Pancreas (tissue), 10 donors: Measurements from ENCODE around the gene LRRC4C. TPM values are rescaled to one million over a fixed set of nuclear protein-coding genes. Genes with fewer than 3 reads are reported as not detected.

Source experiments
- ATAC-seq, 4 donors: fragments of 200-7000 bp; cut with Tn5 transposase; one replicate each; pipeline versions ENCODE4 v1.8.0 to v1.9.1; 2020; ENCODE audit warnings: mild to moderate bottlenecking in 4 of 4, moderate library complexity in 4 of 4
- DNase-seq, 6 donors: peaks; one replicate each; pipeline ENCODE4 v3.0.0-alpha.2; 2020
- FAIRE-seq: peaks from 2 replicates; lab custom pipeline; 2012; peaks lifted over from hg19 to GRCh38; lab: Jason Lieb, UNC
- H3K27ac ChIP-seq, 4 donors: fragments of 200-600 bp; sonication (generic); 1 replicate in 3 of 4; 2 replicates in 1 of 4; pipeline versions ENCODE4 v1.5.0 to v1.8.0; 2020
- H3K27me3 ChIP-seq, 4 donors: fragments of 200-600 bp; one replicate each; pipeline ENCODE4 v1.8.0; 2021
- H3K36me3 ChIP-seq, 3 donors: fragments of 200-600 bp; sonication (generic) in 1 of 3; one replicate each; pipeline versions ENCODE4 v1.5.0 to v1.8.0; 2020 to 2021
- H3K4me1 ChIP-seq, 3 donors: fragments of 200-600 bp; one replicate each; pipeline ENCODE4 v1.8.0; 2021
- H3K4me3 ChIP-seq, 4 donors: fragments of 200-600 bp; sonication (generic) in 2 of 4; one replicate each; pipeline versions ENCODE4 v1.5.0 to v1.8.0; 2020 to 2021
- H3K9me3 ChIP-seq, 4 donors: fragments of 200-600 bp; one replicate each; pipeline ENCODE4 v1.8.0; 2021
- CTCF ChIP-seq, 4 donors: fragments of 200-600 bp; sonication (generic) in 3 of 4; IDR thresholded peaks; one replicate each; pipeline versions ENCODE4 v1.5.0 to v1.8.0; 2021; ENCODE audit warnings: antibody characterized with exemption in 4 of 4
- whole genome bisulfite sequencing, 2 donors: extraction: QIAGEN DNeasy Blood & Tissue Kit; methylation state at CpG; one replicate each; pipeline ENCODE4 v1.1.7; 2013; 5-methylcytosine and 5-hydroxymethylcytosine counted together
- intact Hi-C, 3 donors: fragments of 100-400 bp; cut with DNase I; formaldehyde crosslinking; loops; one replicate each; pipeline versions ENCODE4 v1.11.1 to v1.14.2; 2022
- polyA plus RNA-seq, 2 donors: library from polyadenylated mRNA; stranded (reverse); fragments of 200-250 nt; gene quantifications; one replicate each; pipeline ENCODE4 v1.2.3, GENCODE V29; 2013
- total RNA-seq, 6 donors: library from RNA; stranded (reverse); fragmentation: NEBNext Ultra II Directional in 4 of 6; extraction: Animal tissue kit (Norgen Biotek cat#: 25700) in 4 of 6; gene quantifications; one replicate each; pipeline versions ENCODE4 v1.2.1 to v1.2.4, GENCODE V29; 2021 to 2023
- donor health status: healthy with polysubstance abuse.
- donor health status: DM: no; HTN: no; CAD: no; lungs with moderate emphysema.
- donor health status: DM: no; HTN: no; CAD: no.
- donor health status: control.
- donor health status: control.
- donor health status: Bipolar disorder and iron deficiency.
- donor health status: DM: yes; HTN: yes; CAD: no.
- donor health status: DM: no; HTN: no; CAD: no.
- donor health status: DM: no; HTN: no; CAD: no.
- donor health status: DM: yes; HTN: yes; CAD: no.

The LRRC4C gene
- total and polyA plus RNA-seq, 8 donors = 0.04 to 0.84 (median 0.16) TPM

- intact Hi-C loops = no loop called here
- no peak for TF ChIP-seq CTCF (IDR thresholded peaks at IDR 0.05)
- ATAC-seq = no peak
These were observed 138.8 kb downstream of the LRRC4C start for GRCh38 chr11:41320653-41321052.

GRCh38 chr11:41320238-41320637 lies 139.2 kb downstream of the LRRC4C start:
- Histone ChIP-seq H3K27me3 (no peaks in the 10 kb centered on the region), H3K4me1 (no peaks in the 10 kb centered on the region), H3K36me3 (no peaks in the 10 kb centered on the region), H3K4me3 (no peak overlapping the region), H3K27ac (no peak overlapping the region), H3K9me3 (no peaks in the 10 kb centered on the region)
- 45 to 61% methylated on average over 3 of the region's 3 CpGs for WGBS, 2 donors
- intact Hi-C loops = no loop called here
- no peak for FAIRE-seq
- no peak for DNase-seq
- TF ChIP-seq CTCF (IDR thresholded peaks at IDR 0.05) = no peak
- no peak for ATAC-seq

More at GRCh38 chr11:41320653-41321052, 138.8 kb downstream of the LRRC4C start:
- no peaks in the 10 kb centered on the region for H3K27me3 ChIP-seq
- WGBS, 2 donors = 61 to 75% methylated on average over 1 of the region's 1 CpG
- no peak for FAIRE-seq
- H3K36me3 ChIP-seq = no peaks in the 10 kb centered on the region
- DNase-seq = no peak
- H3K4me3 ChIP-seq = no peak overlapping the region
- no peaks in the 10 kb centered on the region for H3K4me1 ChIP-seq
- H3K27ac ChIP-seq = no peak overlapping the region
- no peaks in the 10 kb centered on the region for H3K9me3 ChIP-seq

GRCh38 chr11:41319434-41319833 lies 140.0 kb downstream of the LRRC4C start:
- no peak for TF ChIP-seq CTCF (IDR thresholded peaks at IDR 0.05)
- FAIRE-seq (no peak), DNase-seq (no peak), ATAC-seq (no peak)
- H3K4me1 ChIP-seq = no peaks in the 10 kb centered on the region
- no peaks in the 10 kb centered on the region for H3K36me3 ChIP-seq
- no peaks in the 10 kb centered on the region for H3K9me3 ChIP-seq
- no peaks in the 10 kb centered on the region for H3K27me3 ChIP-seq
- no peak overlapping the region for H3K4me3 ChIP-seq
- 50 to 74% methylated on average over 2 of the region's 2 CpGs for WGBS, 2 donors
- intact Hi-C loops = no loop called here
- no peak overlapping the region for H3K27ac ChIP-seq

GRCh38 chr11:41316751-41317150 lies 142.7 kb downstream of the LRRC4C start:
- no peak for DNase-seq

More at GRCh38 chr11:41316751-41317150, 142.7 kb downstream of the LRRC4C start:
- intact Hi-C loops = no loop called here
- Histone ChIP-seq H3K36me3 (no peaks in the 10 kb centered on the region), H3K27ac (no peak overlapping the region), H3K9me3 (no peaks in the 10 kb centered on the region), H3K4me1 (no peaks in the 10 kb centered on the region), H3K27me3 (no peaks in the 10 kb centered on the region), H3K4me3 (no peak overlapping the region)
- FAIRE-seq = no peak
- no peak for ATAC-seq
- WGBS, 2 donors = 26 to 34% methylated on average over 2 of the region's 2 CpGs
- no peak for TF ChIP-seq CTCF (IDR thresholded peaks at IDR 0.05)
